NB4 (cell line): ENCODE measurements around the gene JPT1.

ENCODE experiments used
- CTCF ChIP-seq: IDR thresholded peaks from one replicate; pipeline ENCODE4 v1.5.1; 2012; ENCODE audit warnings: low read depth, low read length
- MAX ChIP-seq: IDR thresholded peaks from 2 replicates; pipeline ENCODE4 v1.6.1; 2011; ENCODE audit warnings: low read depth, low read length
- MYC ChIP-seq: IDR thresholded peaks from 2 replicates; pipeline ENCODE4 v1.6.1; 2011; ENCODE audit warnings: low read depth, low read length
- POLR2A ChIP-seq: IDR thresholded peaks from 2 replicates; pipeline ENCODE4 v1.6.1; 2011; ENCODE audit warnings: mild to moderate bottlenecking; ENCODE audit not compliant: insufficient read length; ENCODE audit errors: extremely low read depth

GRCh38 chr17:75087558-75088453 lies 66.5 kb downstream of the JPT1 start, which contains the start of gene SLC16A5:
- TF ChIP-seq POLR2A = no peak
- no peak for TF ChIP-seq CTCF
- TF ChIP-seq MYC = no peak
- no peak for TF ChIP-seq MAX
